ENCODE measurements around the gene IQSEC1. TPM values are rescaled to one million over a fixed set of nuclear protein-coding genes. Genes with fewer than 3 reads are reported as not detected.

IQSEC1 gene
- total RNA-seq, 1 donor from 2014 or later, result 60.2 TPM

- no peak for DNase-seq
Observed at GRCh38 chr3:12954180-12954579, 119.0 kb downstream of the IQSEC1 start.

GRCh38 chr3:12953201-12953995 lies 119.8 kb downstream of the IQSEC1 start:
- DNase-seq, result no peak

GRCh38 chr3:12952343-12953200 lies 120.7 kb downstream of the IQSEC1 start:
- DNase-seq, result no peak

GRCh38 chr3:12948891-12949711 lies 124.1 kb downstream of the IQSEC1 start:
- no peak for DNase-seq

- DNase-seq, result no peak
Observed at GRCh38 chr3:12948371-12948770, 124.9 kb downstream of the IQSEC1 start.

GRCh38 chr3:12947504-12948369 lies 125.5 kb downstream of the IQSEC1 start:
- peak; percentile 86 for DNase-seq

GRCh38 chr3:12946649-12947316 lies 126.4 kb downstream of the IQSEC1 start:
- no peak for DNase-seq

GRCh38 chr3:12946251-12946648 lies 127.0 kb downstream of the IQSEC1 start:
- peak; percentile 61 for DNase-seq

GRCh38 chr3:12944849-12945248 lies 128.4 kb downstream of the IQSEC1 start:
- DNase-seq, result no peak

- DNase-seq, result no peak
Observed at GRCh38 chr3:12944413-12944812, 128.8 kb downstream of the IQSEC1 start.

GRCh38 chr3:12943124-12944021 lies 129.9 kb downstream of the IQSEC1 start:
- no peak for DNase-seq

- DNase-seq, result no peak
Observed at GRCh38 chr3:12941495-12942023, 131.7 kb downstream of the IQSEC1 start.

GRCh38 chr3:12940854-12941253 lies 132.4 kb downstream of the IQSEC1 start:
- no peak for DNase-seq

GRCh38 chr3:12939137-12939536 lies 134.1 kb downstream of the IQSEC1 start:
- DNase-seq, result no peak

- peak; percentile 96 for DNase-seq
Observed at GRCh38 chr3:12938258-12938711, 134.9 kb downstream of the IQSEC1 start.

- DNase-seq, result no peak
Observed at GRCh38 chr3:12935861-12936830, 137.1 kb downstream of the IQSEC1 start.

- no peak for DNase-seq
Observed at GRCh38 chr3:12935023-12935860, 138.0 kb downstream of the IQSEC1 start.

All from tongue (tissue), 2 donors.